ENCODE data around the gene SLC1A3. TPM values are rescaled to one million over a fixed set of nuclear protein-coding genes. Genes with fewer than 3 reads are reported as not detected.
A peak's percentile ranks its signal among the peaks of the same experiment; 100 is the strongest.

SLC1A3 gene
- total RNA-seq, 4 donors from 2014 or later, result 9.3 to 17.0 (median 15.4) TPM

DNA sequence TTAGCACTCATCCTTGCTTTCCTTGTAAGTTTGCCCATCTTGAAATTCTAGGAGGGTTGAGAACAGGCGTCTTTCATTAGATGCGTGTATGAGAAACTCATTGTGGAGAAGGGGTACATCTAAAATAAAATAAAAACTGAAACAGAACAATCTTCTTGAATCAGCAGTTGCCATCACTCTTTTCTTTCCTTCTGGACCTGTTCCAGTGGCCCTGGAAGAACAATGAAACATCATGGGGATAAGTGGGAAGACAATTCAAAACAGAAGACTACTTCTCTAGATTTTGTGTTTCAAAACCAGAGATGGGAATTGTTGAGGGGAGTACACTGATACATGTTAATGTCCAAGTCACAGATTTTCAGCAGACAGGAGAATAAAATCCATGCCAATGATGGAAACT, 59.9 kb downstream of the SLC1A3 start:
- Histone ChIP-seq H3K9me3 (no peaks in the 10 kb centered on the region), H3K4me3 (replicated peaks in 1 of 3) (no peak overlapping the region), H3K36me3 (no peaks in the 10 kb centered on the region), H3K27ac (no peak overlapping the region), H3K4me1 (peaks cover 15 to 18% of the 10 kb centered on the region in 2 donors), H3K27me3 (no peaks in the 10 kb centered on the region)
- TF ChIP-seq, protein P1, sequence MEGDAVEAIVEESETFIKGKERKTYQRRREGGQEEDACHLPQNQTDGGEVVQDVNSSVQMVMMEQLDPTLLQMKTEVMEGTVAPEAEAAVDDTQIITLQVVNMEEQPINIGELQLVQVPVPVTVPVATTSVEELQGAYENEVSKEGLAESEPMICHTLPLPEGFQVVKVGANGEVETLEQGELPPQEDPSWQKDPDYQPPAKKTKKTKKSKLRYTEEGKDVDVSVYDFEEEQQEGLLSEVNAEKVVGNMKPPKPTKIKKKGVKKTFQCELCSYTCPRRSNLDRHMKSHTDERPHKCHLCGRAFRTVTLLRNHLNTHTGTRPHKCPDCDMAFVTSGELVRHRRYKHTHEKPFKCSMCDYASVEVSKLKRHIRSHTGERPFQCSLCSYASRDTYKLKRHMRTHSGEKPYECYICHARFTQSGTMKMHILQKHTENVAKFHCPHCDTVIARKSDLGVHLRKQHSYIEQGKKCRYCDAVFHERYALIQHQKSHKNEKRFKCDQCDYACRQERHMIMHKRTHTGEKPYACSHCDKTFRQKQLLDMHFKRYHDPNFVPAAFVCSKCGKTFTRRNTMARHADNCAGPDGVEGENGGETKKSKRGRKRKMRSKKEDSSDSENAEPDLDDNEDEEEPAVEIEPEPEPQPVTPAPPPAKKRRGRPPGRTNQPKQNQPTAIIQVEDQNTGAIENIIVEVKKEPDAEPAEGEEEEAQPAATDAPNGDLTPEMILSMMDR (IDR thresholded peaks at IDR 0.05), result no peak
- TF ChIP-seq POLR2A (IDR thresholded peaks at IDR 0.05), result no peak
- DNase-seq, result no peak
- WGBS, 2 donors, result 76 to 81% methylated on average over 2 of the region's 2 CpGs
- intact Hi-C loops (cut with DNase I), result no loop called here

DNA sequence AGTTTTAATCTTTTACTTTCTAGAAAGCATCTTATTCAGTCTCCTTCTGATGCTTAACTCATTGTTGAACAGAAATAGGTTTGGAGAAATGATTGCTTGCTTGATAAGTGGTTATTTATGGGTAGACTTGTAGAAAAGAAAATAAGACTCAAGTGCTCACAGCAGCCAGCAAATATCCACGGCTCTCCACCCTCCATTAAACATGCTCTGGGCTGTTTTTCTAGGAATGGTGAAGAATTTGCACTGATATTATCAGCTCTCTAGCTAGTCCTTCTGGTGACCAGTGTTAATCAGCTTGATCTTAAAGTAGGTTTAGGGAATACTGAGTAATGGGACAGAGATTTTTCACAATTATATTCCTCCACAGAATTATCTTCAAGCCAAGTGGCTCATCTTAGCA, 60.6 kb downstream of the SLC1A3 start:
- DNase-seq, result peak; percentile 29 to 38
- no peak overlapping the region for H3K4me3 ChIP-seq (replicated peaks in 1 of 3)
- 10 to 19% methylated on average over 1 of the region's 1 CpG for WGBS, 2 donors
- no peaks in the 10 kb centered on the region for H3K27me3 ChIP-seq
- no peak for TF ChIP-seq POLR2A (IDR thresholded peaks at IDR 0.05)
- TF ChIP-seq, protein P1 (IDR thresholded peaks at IDR 0.05), result no peak
- H3K4me1 ChIP-seq, result peaks cover 15 to 18% of the 10 kb centered on the region in 2 donors
- H3K36me3 ChIP-seq, result no peaks in the 10 kb centered on the region
- no peaks in the 10 kb centered on the region for H3K9me3 ChIP-seq
- intact Hi-C loops (cut with DNase I), result no loop called here
- H3K27ac ChIP-seq, result no peak overlapping the region

DNA sequence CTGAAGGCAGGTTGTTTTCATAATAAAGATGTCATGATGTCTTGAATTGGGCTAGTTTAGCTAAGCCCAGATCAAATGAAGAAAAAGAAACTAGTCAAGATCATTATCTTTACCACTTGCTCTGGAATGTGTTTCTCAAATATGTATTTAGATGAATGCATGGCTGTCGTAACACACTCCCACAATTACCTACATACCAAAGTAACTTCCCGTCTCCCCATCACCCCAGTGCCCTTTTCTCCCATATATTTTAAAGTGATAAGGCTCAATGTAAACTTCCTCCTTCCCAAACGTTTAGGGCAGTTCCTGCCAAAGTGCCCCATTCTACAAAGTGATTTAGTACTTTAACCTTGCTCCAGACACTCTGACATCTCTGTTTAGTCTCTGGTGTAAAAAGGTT, 61.4 kb downstream of the SLC1A3 start:
- WGBS, 2 donors, result 74 to 83% methylated on average over 3 of the region's 3 CpGs
- intact Hi-C loops (cut with DNase I), result no loop called here
- no peak for DNase-seq

DNA sequence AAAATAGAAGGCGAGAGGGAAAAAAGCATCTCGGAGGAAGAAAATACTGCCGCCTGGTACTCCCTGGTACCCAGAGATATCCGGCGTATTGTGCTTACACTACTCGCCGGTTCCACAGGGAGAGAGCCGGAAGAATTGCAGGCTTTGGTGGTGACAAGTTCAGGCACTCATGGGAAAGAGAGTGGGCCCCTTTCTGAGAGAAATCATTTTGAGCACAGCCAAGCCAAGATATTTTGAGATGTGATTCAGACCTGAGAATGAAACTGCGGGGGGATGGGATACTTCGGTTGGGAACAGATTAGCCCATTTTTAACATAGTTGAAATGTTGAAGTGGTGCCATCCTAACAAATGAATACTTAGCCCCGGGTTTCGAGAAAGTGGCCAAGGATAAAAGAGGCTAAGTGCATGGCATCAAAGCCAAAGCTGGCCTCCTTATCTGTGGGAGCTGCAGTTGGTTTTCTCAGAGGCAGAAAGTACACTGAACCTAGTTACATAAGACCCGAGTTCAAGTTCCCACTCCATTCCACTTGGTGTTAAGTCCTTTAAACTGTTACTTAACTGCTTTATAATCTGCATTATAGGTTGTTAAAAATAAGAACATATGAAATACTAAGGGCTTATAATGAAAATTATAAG, 62.7 kb downstream of the SLC1A3 start:
- Histone ChIP-seq H3K36me3 (no peaks in the 10 kb centered on the region), H3K27me3 (no peaks in the 10 kb centered on the region), H3K4me3 (replicated peaks in 1 of 3) (no peak overlapping the region), H3K27ac (no peak overlapping the region), H3K9me3 (no peaks in the 10 kb centered on the region), H3K4me1 (peaks cover 15 to 18% of the 10 kb centered on the region in 2 donors)
- WGBS, 2 donors, result 90 to 91% methylated on average over 13 of the region's 13 CpGs
- DNase-seq, result no peak
- intact Hi-C loops (cut with DNase I), result no loop called here
- TF ChIP-seq, protein P1 (IDR thresholded peaks at IDR 0.05), result no peak
- no peak for TF ChIP-seq POLR2A (IDR thresholded peaks at IDR 0.05)

More for the DNA sequence above, 61.4 kb downstream of the SLC1A3 start:
- H3K27ac ChIP-seq, result no peak overlapping the region
- TF ChIP-seq, protein P1 (IDR thresholded peaks at IDR 0.05), result no peak
- no peak for TF ChIP-seq POLR2A (IDR thresholded peaks at IDR 0.05)
- no peaks in the 10 kb centered on the region for H3K27me3 ChIP-seq
- no peak overlapping the region for H3K4me3 ChIP-seq (replicated peaks in 1 of 3)
- H3K4me1 ChIP-seq, result peaks cover 15 to 18% of the 10 kb centered on the region in 2 donors
- H3K36me3 ChIP-seq, result no peaks in the 10 kb centered on the region
- H3K9me3 ChIP-seq, result no peaks in the 10 kb centered on the region

DNA sequence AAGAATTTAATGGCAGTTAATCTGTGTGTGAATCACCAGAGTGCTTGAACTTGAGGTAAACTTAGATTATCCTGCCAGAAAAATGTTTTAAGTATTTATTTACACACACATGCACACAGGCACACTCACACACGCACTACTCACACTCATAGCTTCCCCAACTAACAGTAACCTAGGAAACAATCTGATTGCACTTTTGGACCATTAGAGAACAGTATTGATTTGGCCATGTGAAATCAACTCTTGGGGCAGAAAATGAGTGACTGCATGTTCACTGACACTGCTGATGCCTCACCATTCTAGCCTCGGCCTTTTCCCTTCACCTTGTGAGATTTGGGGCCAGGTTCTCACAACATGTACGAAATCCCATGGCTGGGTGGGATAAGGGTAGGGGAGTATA, 64.1 kb downstream of the SLC1A3 start:
- Histone ChIP-seq H3K27ac (no peak overlapping the region), H3K4me1 (peaks cover 14 to 15% of the 10 kb centered on the region in 2 donors), H3K9me3 (no peaks in the 10 kb centered on the region), H3K27me3 (no peaks in the 10 kb centered on the region), H3K36me3 (no peaks in the 10 kb centered on the region), H3K4me3 (replicated peaks in 1 of 3) (no peak overlapping the region)
- 88 to 95% methylated on average over 3 of the region's 3 CpGs for WGBS, 2 donors
- intact Hi-C loops (cut with DNase I), result no loop called here
- TF ChIP-seq, protein P1 (IDR thresholded peaks at IDR 0.05), result no peak
- no peak for TF ChIP-seq POLR2A (IDR thresholded peaks at IDR 0.05)
- no peak for DNase-seq

Measured in thyroid gland (tissue), 4 donors.